C4-2B (cell line): Measurements from ENCODE around the gene PFKFB3.

Source experiments
- CTCF ChIP-seq: fragments of 450-650 bp; conservative IDR thresholded peaks from 2 replicates; pipeline ENCODE4 v1.5.1; 2017; ENCODE audit warnings: mild to moderate bottlenecking
- ZFX ChIP-seq: fragments of 450-650 bp; IDR thresholded peaks from 2 replicates; pipeline ENCODE4 v1.6.1; 2017

GRCh38 chr10:6269432-6269831 is 66.7 kb downstream of the PFKFB3 start:
- TF ChIP-seq CTCF: no peak
- no peak for TF ChIP-seq ZFX
